Transverse colon (tissue), 4 donors: ENCODE measurements around the gene BUD13. TPM values are rescaled to one million over a fixed set of nuclear protein-coding genes. Genes with fewer than 3 reads are reported as not detected.

Experiments
- DNase-seq: peaks from one replicate; pipeline ENCODE4 v3.0.0-alpha.2; 2019
- H3K27ac ChIP-seq, 4 donors: fragments of 200-600 bp; sonication (generic); 2 replicates each; pipeline ENCODE4 v1.5.1; 2016 to 2018; ENCODE audit warnings: inconsistent platforms in 4 of 4
- H3K27me3 ChIP-seq: fragments of 200-600 bp; sonication (generic); 2 replicates; pipeline ENCODE4 v1.5.1; 2017; ENCODE audit warnings: inconsistent platforms
- H3K36me3 ChIP-seq, 4 donors: fragments of 200-600 bp; sonication (generic); 2 replicates each; pipeline ENCODE4 v1.5.1; 2017 to 2019; ENCODE audit warnings: inconsistent platforms in 4 of 4
- H3K4me1 ChIP-seq, 4 donors: fragments of 200-600 bp; sonication (generic); 2 replicates each; pipeline ENCODE4 v1.5.1; 2017 to 2020; ENCODE audit warnings: inconsistent platforms in 4 of 4
- H3K4me3 ChIP-seq, 4 donors: fragments of 200-600 bp; sonication (generic); 1 replicate in 1 of 4; 2 replicates in 3 of 4; pipeline versions ENCODE4 v1.5.1 to v1.6.1; 2017 to 2019; ENCODE audit warnings: inconsistent platforms in 4 of 4
- H3K9me3 ChIP-seq, 2 donors: fragments of 200-600 bp; sonication (generic); 2 replicates each; pipeline ENCODE4 v1.5.1; 2017 to 2019; ENCODE audit warnings: inconsistent platforms in 2 of 2
- EP300 ChIP-seq: sonication (generic); formaldehyde crosslinking; IDR thresholded peaks from one replicate; pipeline ENCODE4 v1.6.1; 2017; ENCODE audit warnings: antibody characterized with exemption, low read depth
- POLR2A ChIP-seq: fragments of 450-650 bp; IDR thresholded peaks from one replicate; pipeline ENCODE4 v1.6.1; 2016; ENCODE audit warnings: antibody characterized with exemption, mild to moderate bottlenecking, moderate library complexity
- POLR2AphosphoS5 ChIP-seq, 3 donors: sonication (generic); formaldehyde crosslinking; IDR thresholded peaks; one replicate each; pipeline ENCODE4 v1.6.1; 2016; ENCODE audit warnings: antibody characterized with exemption in 3 of 3
- WGBS, 2 donors: methylation state at CpG; one replicate each; pipeline ENCODE4 v1.1.5; 2018; ENCODE audit warnings: low coverage in 1 of 2; 5-methylcytosine and 5-hydroxymethylcytosine counted together
- in situ Hi-C, 4 donors: fragments of 200-750 bp; cut with MboI; loops; one replicate each; pipeline versions ENCODE4 v1.15.0 to v1.15.1; 2017; ENCODE audit warnings: low sequenced_read_pairs in 3 of 4, low pct_ligation_motif_present in 1 of 4, low pct_unique_long_range_greater_than_20kb in 1 of 4
- intact Hi-C: fragments of 100-400 bp; cut with DNase I; formaldehyde crosslinking; loops from one replicate; pipeline ENCODE4 v1.15.1; 2023; ENCODE audit warnings: low total_unique reads
- total RNA-seq, 4 donors: library from RNA; depleted of rRNA; stranded (reverse); fragments of >200 nt; gene quantifications; one replicate each; pipeline ENCODE4 v1.1.0, GENCODE V29; 2016
- TF ChIP-seq, protein P1 (sequence below), 5 experiments: fragments of 200-600 bp in 3 of 5; fragments of 450-650 bp in 2 of 5; sonication (generic) in 3 of 5; IDR thresholded peaks; 1 replicate in 2 of 5; 2 replicates in 3 of 5; pipeline ENCODE4 v1.5.1; 2016 to 2017; ENCODE audit warnings: antibody characterized with exemption in 5 of 5, inconsistent platforms in 3 of 5, mild to moderate bottlenecking in 2 of 5, moderate library complexity in 1 of 5

BUD13 gene
- total RNA-seq, 4 donors from 2014 or later = 6.7 to 21.9 (median 14.0) TPM

DNA sequence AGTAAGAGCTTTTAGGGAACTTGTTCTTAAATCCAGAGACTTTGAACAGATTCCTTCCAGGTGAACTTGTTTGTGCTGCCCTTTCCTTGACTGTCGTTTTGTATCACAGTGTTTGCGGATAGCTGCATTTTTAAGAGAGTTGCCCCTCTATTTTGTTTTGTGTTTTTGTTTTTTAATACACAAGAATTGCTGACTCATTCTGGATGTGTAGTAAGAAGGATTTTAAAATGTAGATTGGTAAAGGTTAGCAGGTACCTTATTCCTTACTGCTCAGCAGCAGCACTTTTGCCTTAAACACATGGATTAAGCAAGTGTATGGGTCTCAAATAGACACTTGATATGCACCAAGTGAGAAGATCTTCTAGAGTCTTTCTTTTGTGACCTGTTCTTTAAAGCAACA is 27.8 kb upstream of the BUD13 start:
- H3K36me3 ChIP-seq = no peaks in the 10 kb centered on the region
- no peaks in the 10 kb centered on the region for H3K4me1 ChIP-seq
- DNase-seq = no peak
- no peaks in the 10 kb centered on the region for H3K27me3 ChIP-seq
- in situ Hi-C loops = no loop called here
- H3K4me3 ChIP-seq = no peak overlapping the region
- intact Hi-C loops = no loop called here
- TF ChIP-seq POLR2A = no peak
- TF ChIP-seq, protein P1, sequence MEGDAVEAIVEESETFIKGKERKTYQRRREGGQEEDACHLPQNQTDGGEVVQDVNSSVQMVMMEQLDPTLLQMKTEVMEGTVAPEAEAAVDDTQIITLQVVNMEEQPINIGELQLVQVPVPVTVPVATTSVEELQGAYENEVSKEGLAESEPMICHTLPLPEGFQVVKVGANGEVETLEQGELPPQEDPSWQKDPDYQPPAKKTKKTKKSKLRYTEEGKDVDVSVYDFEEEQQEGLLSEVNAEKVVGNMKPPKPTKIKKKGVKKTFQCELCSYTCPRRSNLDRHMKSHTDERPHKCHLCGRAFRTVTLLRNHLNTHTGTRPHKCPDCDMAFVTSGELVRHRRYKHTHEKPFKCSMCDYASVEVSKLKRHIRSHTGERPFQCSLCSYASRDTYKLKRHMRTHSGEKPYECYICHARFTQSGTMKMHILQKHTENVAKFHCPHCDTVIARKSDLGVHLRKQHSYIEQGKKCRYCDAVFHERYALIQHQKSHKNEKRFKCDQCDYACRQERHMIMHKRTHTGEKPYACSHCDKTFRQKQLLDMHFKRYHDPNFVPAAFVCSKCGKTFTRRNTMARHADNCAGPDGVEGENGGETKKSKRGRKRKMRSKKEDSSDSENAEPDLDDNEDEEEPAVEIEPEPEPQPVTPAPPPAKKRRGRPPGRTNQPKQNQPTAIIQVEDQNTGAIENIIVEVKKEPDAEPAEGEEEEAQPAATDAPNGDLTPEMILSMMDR (IDR thresholded peaks at IDR 0.05) = no peak
- no peak for TF ChIP-seq POLR2AphosphoS5 (IDR thresholded peaks at IDR 0.05)
- no peak for TF ChIP-seq EP300
- 92 to 100% methylated on average over 2 of the region's 2 CpGs for WGBS, 2 donors
- H3K27ac ChIP-seq = no peak overlapping the region
- no peaks in the 10 kb centered on the region for H3K9me3 ChIP-seq

DNA sequence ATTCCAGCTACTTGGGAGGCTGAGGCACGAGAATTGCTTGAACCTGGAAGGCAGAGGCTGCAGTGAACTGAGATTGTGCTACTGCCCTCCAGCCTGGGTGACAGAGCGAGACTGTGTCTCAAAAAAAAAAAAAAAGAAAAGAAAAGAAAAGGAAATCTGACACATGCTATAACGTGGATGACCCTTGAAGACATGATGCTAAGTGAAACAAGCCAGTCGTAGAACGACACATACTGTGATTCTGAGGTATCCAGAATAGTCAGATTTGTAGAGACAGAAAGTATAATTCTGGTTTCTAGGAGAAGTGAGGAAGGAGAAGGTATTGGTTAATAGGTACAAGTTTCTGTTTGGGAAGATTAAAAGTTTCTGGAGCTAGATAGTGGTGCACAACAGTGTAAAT is 25.6 kb upstream of the BUD13 start:
- WGBS, 2 donors = 80 to 84% methylated on average over 1 to 5 of the region's 5 CpGs
- Histone ChIP-seq H3K4me1 (no peaks in the 10 kb centered on the region), H3K27ac (no peak overlapping the region), H3K4me3 (no peak overlapping the region), H3K27me3 (no peaks in the 10 kb centered on the region), H3K36me3 (no peaks in the 10 kb centered on the region), H3K9me3 (no peaks in the 10 kb centered on the region)
- intact Hi-C loops (no loop called here), in situ Hi-C loops (loop anchor here (10.0 to 25.0 kb wide), 2 partner anchors 306 to 314 kb away; no protein-coding TSS in a partner anchor)
- no peak for DNase-seq
- TF ChIP-seq EP300 = no peak
- TF ChIP-seq, protein P1 (IDR thresholded peaks at IDR 0.05) = no peak
- TF ChIP-seq POLR2AphosphoS5 (IDR thresholded peaks at IDR 0.05) = no peak
- TF ChIP-seq POLR2A = no peak

DNA sequence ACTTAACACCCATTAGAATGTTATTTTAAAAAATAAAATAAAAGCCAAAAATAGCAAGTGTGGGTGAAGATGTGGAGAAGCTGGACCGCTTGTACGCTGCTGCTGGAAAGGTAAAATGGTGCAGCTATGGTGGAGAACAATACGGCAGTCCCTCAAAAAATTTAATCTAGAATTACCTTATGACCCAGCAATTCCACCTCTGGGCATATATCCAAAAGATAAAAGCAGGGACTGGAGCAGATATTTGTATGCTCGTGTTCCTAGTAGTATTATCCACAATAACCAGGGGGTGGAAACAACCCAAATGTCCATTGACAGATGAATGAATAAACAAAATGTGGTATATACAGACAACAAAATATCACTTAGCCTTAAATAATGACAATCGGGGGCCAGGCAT is 25.0 kb upstream of the BUD13 start:
- no peak for TF ChIP-seq POLR2A
- TF ChIP-seq POLR2AphosphoS5 (IDR thresholded peaks at IDR 0.05) = no peak
- Histone ChIP-seq H3K4me1 (no peaks in the 10 kb centered on the region), H3K27ac (no peak overlapping the region), H3K9me3 (no peaks in the 10 kb centered on the region), H3K4me3 (no peak overlapping the region), H3K36me3 (no peaks in the 10 kb centered on the region), H3K27me3 (no peaks in the 10 kb centered on the region)
- DNase-seq = no peak
- WGBS, 2 donors = 65 to 74% methylated on average over 4 to 5 of the region's 5 CpGs
- intact Hi-C loops = no loop called here
- in situ Hi-C loops = loop anchor here (10.0 to 25.0 kb wide), 2 partner anchors 307 to 314 kb away; no protein-coding TSS in a partner anchor

DNA sequence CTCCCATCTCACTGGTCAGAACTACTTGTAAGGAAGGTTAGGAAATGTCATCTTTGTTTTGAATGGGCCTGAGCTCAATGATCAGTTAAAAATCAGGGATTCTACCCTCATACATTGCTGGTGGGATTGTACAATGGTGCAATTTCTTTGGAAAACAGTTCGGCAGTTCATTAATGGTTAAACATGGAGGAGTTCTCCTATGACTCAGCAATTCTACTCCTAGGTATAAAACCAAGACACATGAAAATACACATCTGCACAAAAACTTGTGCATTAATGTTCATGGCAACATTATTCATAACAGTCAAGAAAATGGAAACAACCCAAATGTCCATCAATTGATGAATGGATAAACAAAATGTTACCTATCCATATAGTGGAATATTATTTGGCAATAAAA is 23.8 kb upstream of the BUD13 start:
- no peaks in the 10 kb centered on the region for H3K27me3 ChIP-seq
- in situ Hi-C loops (loop anchor here (10.0 to 25.0 kb wide), 2 partner anchors 308 to 316 kb away; no protein-coding TSS in a partner anchor), intact Hi-C loops (no loop called here)
- H3K27ac ChIP-seq = no peak overlapping the region
- no peaks in the 10 kb centered on the region for H3K36me3 ChIP-seq
- H3K4me3 ChIP-seq = no peak overlapping the region
- TF ChIP-seq POLR2AphosphoS5 (IDR thresholded peaks at IDR 0.05) = no peak
- TF ChIP-seq, protein P1 (IDR thresholded peaks at IDR 0.05) = no peak
- no peak for TF ChIP-seq EP300
- TF ChIP-seq POLR2A = no peak
- DNase-seq = no peak
- WGBS, 2 donors = 80 to 88% methylated on average over 1 of the region's 1 CpG
- no peaks in the 10 kb centered on the region for H3K9me3 ChIP-seq
- peaks cover 0 to 2% (median 1%) of the 10 kb centered on the region in 4 donors for H3K4me1 ChIP-seq

DNA sequence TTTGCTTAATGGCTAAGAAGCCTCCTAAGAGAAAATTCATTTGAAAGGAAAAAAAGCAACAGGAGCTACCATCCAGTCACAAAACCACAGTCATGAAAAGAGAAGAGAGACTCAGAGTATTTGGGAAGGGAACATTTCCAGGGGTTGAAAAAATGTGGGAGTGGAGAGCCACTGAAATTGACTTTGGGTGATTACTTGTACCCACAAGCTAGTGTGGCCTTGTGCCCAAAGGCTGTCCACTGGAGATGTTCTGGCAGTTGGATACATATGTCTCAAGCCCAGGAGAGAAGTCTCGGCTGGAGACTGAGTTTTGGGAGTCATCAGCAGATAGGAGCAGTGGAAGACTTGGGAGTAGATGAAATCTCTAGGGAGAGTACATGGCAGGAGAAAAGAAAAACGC is 22.1 kb upstream of the BUD13 start:
- TF ChIP-seq, protein P1 (IDR thresholded peaks at IDR 0.05) = no peak
- TF ChIP-seq EP300 = no peak
- TF ChIP-seq POLR2A = no peak
- TF ChIP-seq POLR2AphosphoS5 (IDR thresholded peaks at IDR 0.05) = no peak
- no peak for DNase-seq
- in situ Hi-C loops = loop anchor here (10.0 to 25.0 kb wide), 2 partner anchors 310 to 317 kb away; no protein-coding TSS in a partner anchor
- no peaks in the 10 kb centered on the region for H3K27me3 ChIP-seq
- 79 to 92% methylated on average over 2 of the region's 2 CpGs for WGBS, 2 donors
- no peak overlapping the region for H3K27ac ChIP-seq
- no peaks in the 10 kb centered on the region for H3K9me3 ChIP-seq
- peaks cover 0 to 8% (median 8%) of the 10 kb centered on the region in 4 donors for H3K4me1 ChIP-seq
- intact Hi-C loops = loop anchor here (5.0 kb wide), 1 partner anchor 37 kb away; no protein-coding TSS in a partner anchor
- no peak overlapping the region for H3K4me3 ChIP-seq
- H3K36me3 ChIP-seq = no peaks in the 10 kb centered on the region
